Stomach smooth muscle (tissue), 2 donors: ENCODE data around the gene WNT7B.

Experiments used
- H3K27ac ChIP-seq: one replicate; pipeline ENCODE4 v1.7.0; 2013; ENCODE audit warnings: mild to moderate bottlenecking, low read length, inconsistent platforms
- H3K27me3 ChIP-seq, 2 donors: one replicate each; pipeline ENCODE4 v1.7.0; 2013; ENCODE audit warnings: low read length in 2 of 2; ENCODE audit not compliant: insufficient read depth in 2 of 2, control insufficient read depth in 1 of 2
- H3K36me3 ChIP-seq, 2 donors: one replicate each; pipeline ENCODE4 v1.7.0; 2013; ENCODE audit warnings: low read length in 2 of 2; ENCODE audit not compliant: control insufficient read depth in 2 of 2, insufficient read depth in 2 of 2
- H3K4me1 ChIP-seq: one replicate; pipeline ENCODE4 v1.7.0; 2013; ENCODE audit warnings: low read length; ENCODE audit not compliant: control insufficient read depth, insufficient read depth
- H3K4me3 ChIP-seq, 2 donors: one replicate each; pipeline ENCODE4 v1.7.0; 2013; ENCODE audit warnings: low read length in 2 of 2
- H3K9ac ChIP-seq, 2 donors: one replicate each; pipeline ENCODE4 v1.7.0; 2013; ENCODE audit warnings: low read length in 2 of 2, mild to moderate bottlenecking in 1 of 2
- H3K9me3 ChIP-seq, 2 donors: one replicate each; pipeline ENCODE4 v1.7.0; 2013; ENCODE audit warnings: low read length in 2 of 2; ENCODE audit not compliant: control insufficient read depth in 2 of 2
- donor health status: healthy.
- donor health status: Pancreatic carcinoma.

WNT7B gene

DNA sequence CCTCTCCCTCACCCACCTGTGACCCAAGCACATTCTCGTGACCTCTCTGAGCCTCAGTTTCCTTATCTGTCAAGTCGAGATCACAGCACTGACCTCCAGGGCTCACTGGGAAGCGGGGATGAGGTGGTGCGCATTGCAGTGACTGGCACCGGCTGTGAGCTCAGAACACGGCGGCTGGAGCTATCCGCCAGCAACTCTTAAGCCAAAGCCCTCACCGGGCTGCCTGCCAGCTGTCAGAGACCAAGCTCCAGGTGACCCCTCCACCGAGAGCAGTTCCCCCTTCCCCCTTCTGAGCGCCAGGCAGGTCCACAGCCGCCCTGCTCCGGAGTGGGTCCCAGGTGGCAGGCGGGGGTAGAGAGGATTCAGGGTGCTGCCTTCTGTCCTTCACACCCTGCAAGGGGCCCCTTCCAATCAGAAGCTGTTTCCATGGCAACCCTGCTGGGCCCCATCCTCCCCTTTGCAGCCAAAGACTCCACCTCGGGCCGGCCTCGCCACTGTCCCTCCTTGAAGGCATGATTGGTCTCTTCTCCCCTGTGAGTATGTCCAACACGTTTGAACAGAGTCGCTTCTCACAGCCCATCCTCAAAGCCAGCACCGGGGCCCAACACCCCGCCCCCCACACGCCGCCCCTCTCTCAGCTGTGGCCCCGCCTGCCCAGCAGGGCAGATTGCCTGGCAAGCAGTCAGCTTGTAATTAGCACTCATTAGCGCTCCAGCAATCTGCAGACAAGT, 98.7 kb downstream of the WNT7B start:
- peaks cover 4% of the 10 kb centered on the region for H3K4me1 ChIP-seq
- H3K27me3 ChIP-seq: peaks cover 24 to 28% of the 10 kb centered on the region in 2 donors
- H3K27ac ChIP-seq: no peak overlapping the region
- no peak overlapping the region for H3K4me3 ChIP-seq
- H3K36me3 ChIP-seq: no peaks in the 10 kb centered on the region
- no peak overlapping the region for H3K9ac ChIP-seq
- H3K9me3 ChIP-seq: no peaks in the 10 kb centered on the region

DNA sequence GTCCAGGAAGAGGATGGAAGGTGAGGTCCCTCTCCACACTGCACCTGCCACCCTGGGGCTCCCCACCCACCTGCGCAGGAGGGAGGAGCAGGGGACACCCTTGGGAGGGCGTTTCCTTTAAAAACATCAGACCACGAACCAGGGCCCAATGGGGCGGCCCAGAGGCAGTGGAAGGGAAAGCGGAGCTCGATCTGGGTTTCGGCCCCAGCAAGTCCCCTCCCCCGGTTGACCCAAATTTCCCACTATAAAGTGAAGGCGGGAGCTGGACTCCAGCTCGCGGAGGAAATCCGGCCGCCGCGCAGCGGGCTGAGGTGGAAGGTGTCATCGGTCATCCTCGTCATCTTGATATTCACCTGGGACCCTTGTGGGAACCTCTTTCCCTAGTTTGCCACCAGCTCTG, 99.3 kb downstream of the WNT7B start:
- H3K4me3 ChIP-seq: no peak overlapping the region
- no peaks in the 10 kb centered on the region for H3K36me3 ChIP-seq
- H3K27me3 ChIP-seq: peaks cover 21 to 28% of the 10 kb centered on the region in 2 donors
- H3K9me3 ChIP-seq: no peaks in the 10 kb centered on the region
- no peak overlapping the region for H3K9ac ChIP-seq
- no peak overlapping the region for H3K27ac ChIP-seq
- H3K4me1 ChIP-seq: peaks cover 4% of the 10 kb centered on the region

GRCh38 chr22:45877036-45877380, 100.0 kb downstream of the WNT7B start:
- Histone ChIP-seq H3K4me1 (peaks cover 4% of the 10 kb centered on the region), H3K9me3 (no peaks in the 10 kb centered on the region), H3K9ac (no peak overlapping the region), H3K27me3 (peaks cover 16 to 25% of the 10 kb centered on the region in 2 donors), H3K36me3 (no peaks in the 10 kb centered on the region), H3K27ac (no peak overlapping the region), H3K4me3 (no peak overlapping the region)

DNA sequence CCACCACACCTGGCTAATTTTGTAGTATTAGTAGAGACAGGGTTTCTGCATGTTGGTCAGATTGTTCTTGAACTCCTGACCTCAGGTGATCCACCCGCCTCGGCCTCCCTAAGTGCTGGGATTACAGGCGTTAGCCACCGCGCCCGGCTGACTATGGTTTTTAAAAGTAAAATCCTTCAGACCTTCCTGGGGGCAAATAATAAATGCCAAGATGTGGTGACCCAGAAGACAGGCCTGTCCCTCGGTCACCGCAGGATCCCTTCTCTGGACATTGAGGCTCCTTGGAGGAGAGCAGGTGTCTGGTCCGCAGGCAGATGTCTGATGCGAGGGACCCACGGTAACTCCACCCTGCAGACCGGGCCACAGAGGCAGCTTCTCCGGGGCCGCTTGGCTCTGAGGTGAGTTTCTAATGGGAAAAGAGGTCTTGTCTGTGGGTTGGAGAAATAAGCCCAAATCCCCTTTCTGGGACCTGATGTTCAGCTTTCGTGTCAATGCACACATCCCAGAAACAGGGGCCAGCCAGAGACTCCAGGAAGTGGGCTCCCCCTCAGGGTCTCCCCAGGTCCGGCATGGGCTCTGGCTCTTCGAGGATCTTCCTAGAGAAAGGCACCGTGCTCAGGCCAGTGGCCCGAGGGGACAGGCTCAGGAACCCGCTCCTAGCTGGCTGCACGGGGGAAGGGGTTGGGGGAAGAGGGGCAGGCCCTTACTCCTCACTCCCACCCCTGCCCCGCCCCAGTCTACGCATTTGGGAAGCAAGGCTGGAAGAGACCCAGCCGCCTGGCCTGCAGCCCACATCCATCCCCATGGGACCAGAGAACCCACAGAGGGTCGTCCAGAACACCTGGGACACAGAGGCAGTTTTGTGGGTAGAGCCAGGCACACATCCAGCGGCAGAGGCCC, 100.6 kb downstream of the WNT7B start:
- H3K27me3 ChIP-seq: peaks cover 12 to 19% of the 10 kb centered on the region in 2 donors
- peaks cover 4% of the 10 kb centered on the region for H3K4me1 ChIP-seq

DNA sequence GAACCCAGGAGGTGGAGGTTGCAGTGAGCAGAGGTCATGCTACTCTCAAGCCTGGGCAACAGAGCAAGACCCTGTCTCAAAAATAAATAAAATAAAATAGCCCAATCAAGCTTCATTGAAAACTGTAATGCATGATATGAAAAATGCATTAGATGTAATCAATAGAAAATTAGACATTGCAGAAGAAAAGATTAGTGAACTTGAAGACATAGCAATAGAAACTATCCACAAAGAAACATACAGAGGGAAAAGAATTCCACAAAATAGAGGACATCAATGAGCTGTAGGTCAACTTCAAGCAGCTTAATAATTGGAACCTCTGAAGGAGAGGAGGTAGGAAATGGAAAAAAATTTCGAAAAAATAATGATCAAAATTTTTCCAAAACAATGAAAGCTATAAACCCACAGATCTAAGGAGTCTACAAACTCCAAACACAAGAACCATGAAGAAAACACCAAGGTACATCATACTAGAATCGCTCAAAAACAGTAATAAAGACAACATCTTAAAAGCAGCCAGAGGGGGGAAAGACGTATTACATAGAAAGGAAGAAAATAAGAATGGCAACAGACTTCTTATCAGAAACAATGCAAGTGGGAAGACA, 104.2 kb downstream of the WNT7B start:
- Histone ChIP-seq H3K36me3 (no peaks in the 10 kb centered on the region), H3K9me3 (no peaks in the 10 kb centered on the region), H3K27me3 (peaks cover 17 to 21% of the 10 kb centered on the region in 2 donors), H3K4me3 (no peak overlapping the region), H3K4me1 (no peaks in the 10 kb centered on the region), H3K27ac (no peak overlapping the region), H3K9ac (no peak overlapping the region)

More for the DNA sequence above, 100.6 kb downstream of the WNT7B start:
- Histone ChIP-seq H3K4me3 (no peak overlapping the region), H3K9me3 (no peaks in the 10 kb centered on the region), H3K9ac (no peak overlapping the region), H3K27ac (no peak overlapping the region), H3K36me3 (no peaks in the 10 kb centered on the region)

- H3K4me1 ChIP-seq: peaks cover 9% of the 10 kb centered on the region
- H3K9me3 ChIP-seq: no peaks in the 10 kb centered on the region
- H3K36me3 ChIP-seq: no peaks in the 10 kb centered on the region
- peaks cover 16 to 29% of the 10 kb centered on the region in 2 donors for H3K27me3 ChIP-seq
- no peak overlapping the region for H3K9ac ChIP-seq
- no peak overlapping the region for H3K4me3 ChIP-seq
- H3K27ac ChIP-seq: no peak overlapping the region
Observed at GRCh38 chr22:45871721-45872120, 105.2 kb downstream of the WNT7B start.
